HG03442 (cell line): ENCODE results near the gene KRTAP9-7.
"Not testable (repeated sequence)": the region's sequence is repeated elsewhere in the genome, so short reads cannot be mapped to it uniquely, and the experiment has no call there.

Experiments
- ATAC-seq: cut with Tn5 transposase; IDR thresholded peaks from one replicate; pipeline ENCODE4 v1.9.1; 2021; ENCODE audit warnings: mild to moderate bottlenecking, moderate library complexity; ENCODE audit not compliant: unreplicated experiment

Gene KRTAP9-7

GRCh38 chr17:41271323-41271722, 4.2 kb upstream of the KRTAP9-7 start:
- ATAC-seq = not testable (repeated sequence)

DNA sequence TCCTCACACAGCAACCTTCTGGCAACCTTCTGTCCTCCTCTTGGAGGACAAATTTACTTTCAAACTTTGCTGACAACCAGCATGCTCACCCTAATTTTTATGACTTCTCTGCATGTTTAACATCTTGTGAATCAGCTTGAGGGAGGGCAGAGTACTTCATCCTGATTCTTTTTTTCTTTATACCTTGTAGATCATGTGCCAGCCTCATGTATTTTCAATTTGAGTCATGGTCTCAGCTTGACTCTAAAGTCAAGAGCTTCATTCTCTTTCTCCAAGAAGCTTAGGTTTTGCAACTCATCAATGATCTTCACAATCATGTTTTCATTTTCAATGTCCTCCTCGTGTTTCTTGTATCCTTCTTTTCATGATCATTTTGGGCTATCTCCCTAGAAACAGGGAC, 3.6 kb upstream of the KRTAP9-7 start:
- ATAC-seq = no peak

- no peak for ATAC-seq
Observed at GRCh38 chr17:41278176-41278955, 2.9 kb downstream of the KRTAP9-7 start.

DNA sequence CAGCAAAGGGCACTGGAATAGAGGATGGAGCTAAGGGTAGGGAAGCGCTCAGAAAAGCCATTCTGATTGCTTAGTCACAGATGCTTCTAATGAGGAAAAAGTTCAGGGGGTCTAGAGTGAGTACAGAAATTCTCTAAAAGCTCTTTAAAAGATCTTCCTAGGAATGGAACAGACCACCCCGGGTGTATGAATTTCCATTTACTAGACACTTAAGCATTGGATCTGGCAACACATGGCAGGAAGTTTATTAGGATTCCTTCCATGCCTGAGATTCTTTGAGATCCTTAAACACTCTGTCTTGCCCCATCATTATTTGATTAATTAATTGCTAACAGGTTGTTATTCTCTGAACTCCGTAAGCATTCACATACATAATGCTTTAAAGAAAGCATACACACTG, 8.5 kb downstream of the KRTAP9-7 start:
- ATAC-seq = no peak

GRCh38 chr17:41284546-41284945, 9.0 kb downstream of the KRTAP9-7 start:
- no peak for ATAC-seq

DNA sequence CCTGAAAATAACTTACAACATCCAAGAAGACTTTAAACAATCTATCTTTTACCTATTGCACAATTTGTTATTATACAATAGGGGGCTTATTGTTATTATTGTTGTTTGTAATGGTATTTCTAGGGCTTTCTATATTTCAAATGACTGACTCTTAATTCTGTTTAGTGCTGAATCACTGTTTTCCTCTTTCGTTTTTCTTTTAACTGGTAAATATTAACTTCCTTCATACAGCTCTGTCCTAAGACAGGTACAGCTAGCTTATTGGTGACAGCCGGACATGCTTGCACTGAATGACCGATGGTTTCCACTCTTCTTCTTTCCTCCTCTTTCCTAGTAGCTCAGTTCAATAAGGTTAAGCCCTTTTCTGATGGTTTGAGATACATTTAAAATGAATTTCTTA, 11.6 kb downstream of the KRTAP9-7 start:
- no peak for ATAC-seq

GRCh38 chr17:41294016-41294415, 18.5 kb downstream of the KRTAP9-7 start:
- no peak for ATAC-seq

DNA sequence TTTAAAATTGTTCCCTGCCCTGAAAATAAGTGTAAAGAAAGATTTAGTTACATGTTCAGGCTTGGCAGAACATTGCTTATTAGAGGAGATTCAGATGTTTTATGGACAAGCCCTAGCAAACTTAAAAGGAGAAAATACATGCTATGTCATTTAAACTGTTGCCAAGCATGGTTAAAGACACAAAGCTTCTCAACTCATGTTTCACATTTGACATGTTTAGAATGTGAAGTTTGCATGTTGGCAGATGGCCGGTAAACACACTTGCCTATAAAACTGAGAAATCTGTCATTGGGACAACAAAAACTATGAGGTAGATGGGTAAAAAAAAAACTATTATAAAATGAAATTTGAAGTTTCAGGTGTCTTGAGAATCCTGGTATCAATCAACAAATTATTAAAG, 21.3 kb downstream of the KRTAP9-7 start:
- no peak for ATAC-seq

DNA sequence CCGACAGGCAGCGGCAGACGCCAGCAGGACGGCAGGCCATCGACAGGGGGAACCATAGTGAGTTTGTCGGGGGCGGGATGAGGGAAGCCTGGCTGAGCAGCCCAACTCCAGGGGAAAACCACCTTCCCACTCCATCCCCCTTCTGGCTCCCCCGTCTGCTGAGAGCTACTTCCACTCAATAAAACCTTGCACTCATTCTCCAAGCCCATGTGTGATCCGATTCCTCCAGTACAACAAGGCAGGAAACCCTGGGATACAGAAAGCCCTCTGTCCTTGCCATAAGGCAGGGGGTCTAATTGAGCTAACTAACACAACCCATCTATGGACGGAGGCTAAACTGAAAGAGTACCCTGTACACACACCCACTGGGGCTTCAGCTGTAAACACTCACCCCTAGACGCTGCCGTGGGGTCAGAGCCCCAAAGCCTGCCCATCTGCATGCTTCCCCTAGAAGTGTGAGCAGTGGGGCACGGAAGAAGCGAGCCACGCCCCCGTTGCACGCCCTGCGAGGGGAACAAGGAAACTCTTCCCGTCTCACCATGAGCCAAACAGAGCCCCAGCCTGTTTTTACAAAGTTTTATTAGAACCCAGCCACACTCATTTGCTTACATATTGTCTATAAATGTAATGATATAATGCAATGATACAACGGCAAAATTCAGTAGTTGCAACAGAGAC, 23.1 kb downstream of the KRTAP9-7 start:
- no peak for ATAC-seq

GRCh38 chr17:41301204-41301790, 25.8 kb downstream of the KRTAP9-7 start:
- ATAC-seq = no peak

GRCh38 chr17:41301916-41302901, 26.7 kb downstream of the KRTAP9-7 start, which contains the start of gene KRTAP29-1:
Gene KRTAP29-1, minus strand, starts transcription at chr17:41302851. Its CDS starts 0 bp downstream, at chr17:41302851.
- ATAC-seq = no peak

GRCh38 chr17:41302981-41303380, 27.5 kb downstream of the KRTAP9-7 start:
- ATAC-seq = no peak

- no peak for ATAC-seq
Observed at GRCh38 chr17:41304091-41304490, 28.6 kb downstream of the KRTAP9-7 start.

GRCh38 chr17:41307647-41308046, 32.1 kb downstream of the KRTAP9-7 start:
- no peak for ATAC-seq

- no peak for ATAC-seq
Observed at GRCh38 chr17:41308251-41308917, 32.9 kb downstream of the KRTAP9-7 start.

- ATAC-seq = no peak
Observed at GRCh38 chr17:41308918-41309359, 33.4 kb downstream of the KRTAP9-7 start, which contains the start of gene KRTAP16-1. Gene KRTAP16-1, minus strand, starts transcription at chr17:41309309. Its CDS starts 56 bp downstream, at chr17:41309253.

- no peak for ATAC-seq
Observed at GRCh38 chr17:41311111-41311510, 35.6 kb downstream of the KRTAP9-7 start.

DNA sequence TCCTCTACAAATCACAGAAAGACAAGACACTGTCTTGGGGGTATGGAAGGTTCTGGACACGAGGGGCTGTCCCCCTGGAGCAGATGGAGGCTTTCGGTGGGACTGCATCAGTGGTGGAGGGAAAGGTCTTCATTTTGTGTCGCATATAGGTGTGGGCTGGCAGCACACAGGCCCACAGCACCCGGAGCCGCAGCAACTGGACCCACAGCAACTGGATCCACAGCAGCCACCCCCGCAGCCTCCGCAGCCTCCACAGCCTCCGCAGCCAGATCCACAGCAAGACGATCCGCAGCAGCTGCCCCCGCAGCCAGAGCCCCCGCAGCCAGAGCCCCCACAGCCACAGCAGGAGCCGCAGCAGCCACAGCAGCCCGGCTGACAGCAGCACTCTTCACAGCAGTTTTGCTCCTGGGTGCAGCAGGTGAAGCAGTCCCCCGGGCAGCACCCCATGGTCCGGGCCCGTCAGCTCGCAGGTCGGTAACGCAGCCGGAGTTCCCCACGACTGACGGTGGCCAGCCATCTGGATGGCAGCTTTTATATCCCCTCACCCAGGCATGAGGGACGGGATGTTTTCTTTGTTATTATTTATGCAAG, 39.8 kb downstream of the KRTAP9-7 start, which contains the start of gene KRTAP17-1:
Gene KRTAP17-1 (minus strand): TSS at position 507 of the 591 bp plus-strand sequence. CDS start 60 bp downstream, at position 447.
- ATAC-seq = no peak

- no peak for ATAC-seq
Observed at GRCh38 chr17:41315814-41316445, 40.4 kb downstream of the KRTAP9-7 start.
